Measurements from ENCODE around the gene GINM1.

Gene GINM1

DNA sequence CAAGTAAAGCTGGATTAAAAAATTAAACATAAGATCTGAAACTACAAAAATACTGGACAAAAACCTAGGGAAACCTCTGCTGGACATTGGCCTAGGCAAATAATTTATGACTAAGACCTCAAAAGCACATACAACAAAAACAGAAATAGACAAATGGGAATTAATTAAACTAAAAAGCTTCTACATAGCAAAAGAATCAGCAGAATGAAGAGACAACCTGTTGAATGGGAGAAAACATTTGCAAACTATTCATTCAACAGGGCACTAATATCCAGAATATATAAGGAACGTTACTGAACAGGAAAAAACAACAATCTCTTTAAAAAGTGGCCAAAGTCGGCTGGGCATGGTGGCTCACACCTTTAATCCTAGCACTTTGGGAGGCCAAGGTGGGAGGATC is 6.8 kb upstream of the GINM1 start:
- Histone ChIP-seq H3F3A (ENCODE audit: insufficient read depth, low read length) (no peaks in the 10 kb centered on the region), H3K36me3 (ENCODE audit: insufficient read depth, low read length) (no peaks in the 10 kb centered on the region), H3K9me2 (ENCODE audit: low read depth, low read length) (no peaks in the 10 kb centered on the region), H3K79me2 (ENCODE audit: insufficient read depth, low read length) (no peaks in the 10 kb centered on the region), H3K27me3 (ENCODE audit: insufficient read depth, low read length) (no peaks in the 10 kb centered on the region), H3K4me2 (ENCODE audit: low read length) (no peak overlapping the region), H4K20me1 (ENCODE audit: insufficient read depth, low read length) (no peaks in the 10 kb centered on the region), H3K27ac (ENCODE audit: low read depth, low read length, poor library complexity, severe bottlenecking) (no peak overlapping the region), H3K4me1 (ENCODE audit: insufficient read depth, low read length, severe bottlenecking) (peaks cover 4% of the 10 kb centered on the region), H3K9ac (ENCODE audit: low read length) (no peak overlapping the region), H3K4me3 (ENCODE audit: low read depth, low read length, poor library complexity, severe bottlenecking) (no peak overlapping the region), H2AFZ (ENCODE audit: low read length) (no peak overlapping the region), H3K9me3 (ENCODE audit: low read length) (no peaks in the 10 kb centered on the region)
- TF ChIP-seq CTCF (IDR thresholded peaks at IDR 0.05; ENCODE audit: low read length) (no peak), EZH2 (IDR thresholded peaks at IDR 0.05; ENCODE audit: borderline replicate concordance, low read length) (no peak)

DNA sequence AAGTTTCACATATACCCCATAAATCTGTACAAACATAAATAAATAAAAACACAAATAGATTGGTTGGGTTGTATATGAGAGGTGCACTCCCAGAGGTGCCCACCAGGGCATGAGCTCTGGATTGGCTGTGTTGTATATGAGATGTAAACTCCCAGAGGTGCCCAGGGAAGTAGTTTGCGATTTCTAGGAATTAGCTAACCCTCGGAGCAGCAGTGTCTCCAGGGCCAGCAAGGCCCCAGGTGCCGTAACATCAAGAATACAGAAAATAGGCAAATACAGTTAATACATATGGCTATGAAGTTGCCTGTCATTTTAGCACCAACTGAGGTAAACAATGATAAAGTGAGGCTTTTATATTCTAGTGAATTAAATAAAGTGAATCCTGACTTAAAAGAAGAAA is 5.4 kb upstream of the GINM1 start:
- TF ChIP-seq EZH2 (IDR thresholded peaks at IDR 0.05; ENCODE audit: borderline replicate concordance, low read length), result no peak
- peak; percentile 54 for TF ChIP-seq CTCF (IDR thresholded peaks at IDR 0.05; ENCODE audit: low read length)
- no peaks in the 10 kb centered on the region for H4K20me1 ChIP-seq (ENCODE audit: insufficient read depth, low read length)

GRCh38 chr6:149563203-149563927 is 2.8 kb upstream of the GINM1 start:
- Histone ChIP-seq H3K9me2 (ENCODE audit: low read depth, low read length) (no peaks in the 10 kb centered on the region), H3K27me3 (ENCODE audit: insufficient read depth, low read length) (no peaks in the 10 kb centered on the region), H3K9ac (ENCODE audit: low read length) (no peak overlapping the region), H3K36me3 (ENCODE audit: insufficient read depth, low read length) (peaks cover 3% of the 10 kb centered on the region; the same call in 1 of the 2 replicates), H3K9me3 (ENCODE audit: low read length) (no peaks in the 10 kb centered on the region), H3F3A (ENCODE audit: insufficient read depth, low read length) (no peaks in the 10 kb centered on the region), H2AFZ (ENCODE audit: low read length) (no peak overlapping the region), H3K4me2 (ENCODE audit: low read length) (no peak overlapping the region), H3K79me2 (ENCODE audit: insufficient read depth, low read length) (peaks cover 10% of the 10 kb centered on the region), H3K4me1 (ENCODE audit: insufficient read depth, low read length, severe bottlenecking) (peaks cover 25% of the 10 kb centered on the region), H4K20me1 (ENCODE audit: insufficient read depth, low read length) (no peaks in the 10 kb centered on the region), H3K27ac (ENCODE audit: low read depth, low read length, poor library complexity, severe bottlenecking) (no peak overlapping the region), H3K4me3 (ENCODE audit: low read depth, low read length, poor library complexity, severe bottlenecking) (no peak overlapping the region)
- TF ChIP-seq CTCF (IDR thresholded peaks at IDR 0.05; ENCODE audit: low read length) (no peak), EZH2 (IDR thresholded peaks at IDR 0.05; ENCODE audit: borderline replicate concordance, low read length) (no peak)

More for the DNA sequence above, 5.4 kb upstream of the GINM1 start:
- Histone ChIP-seq H3K9me2 (ENCODE audit: low read depth, low read length) (no peaks in the 10 kb centered on the region), H3K4me3 (ENCODE audit: low read depth, low read length, poor library complexity, severe bottlenecking) (no peak overlapping the region), H3K9me3 (ENCODE audit: low read length) (no peaks in the 10 kb centered on the region), H3K4me2 (ENCODE audit: low read length) (no peak overlapping the region), H3K27ac (ENCODE audit: low read depth, low read length, poor library complexity, severe bottlenecking) (no peak overlapping the region), H3K9ac (ENCODE audit: low read length) (no peak overlapping the region), H3F3A (ENCODE audit: insufficient read depth, low read length) (no peaks in the 10 kb centered on the region), H3K27me3 (ENCODE audit: insufficient read depth, low read length) (no peaks in the 10 kb centered on the region), H3K79me2 (ENCODE audit: insufficient read depth, low read length) (no peaks in the 10 kb centered on the region), H2AFZ (ENCODE audit: low read length) (no peak overlapping the region), H3K36me3 (ENCODE audit: insufficient read depth, low read length) (no peaks in the 10 kb centered on the region), H3K4me1 (ENCODE audit: insufficient read depth, low read length, severe bottlenecking) (peaks cover 12% of the 10 kb centered on the region)

Measured in OCI-LY1 (cell line).